Mesangial cell (primary cell): ENCODE measurements around the gene HARS1. TPM values are rescaled to one million over a fixed set of nuclear protein-coding genes. Genes with fewer than 3 reads are reported as not detected.

Source experiments
- total RNA-seq: library from RNA; depleted of rRNA; stranded (reverse); fragments of >200 nt; gene quantifications from 2 replicates; pipeline ENCODE4 v1.2.3, GENCODE V29; 2015

The HARS1 gene
- 53.9 and 78.2 TPM in 2 replicates for total RNA-seq

DNA sequence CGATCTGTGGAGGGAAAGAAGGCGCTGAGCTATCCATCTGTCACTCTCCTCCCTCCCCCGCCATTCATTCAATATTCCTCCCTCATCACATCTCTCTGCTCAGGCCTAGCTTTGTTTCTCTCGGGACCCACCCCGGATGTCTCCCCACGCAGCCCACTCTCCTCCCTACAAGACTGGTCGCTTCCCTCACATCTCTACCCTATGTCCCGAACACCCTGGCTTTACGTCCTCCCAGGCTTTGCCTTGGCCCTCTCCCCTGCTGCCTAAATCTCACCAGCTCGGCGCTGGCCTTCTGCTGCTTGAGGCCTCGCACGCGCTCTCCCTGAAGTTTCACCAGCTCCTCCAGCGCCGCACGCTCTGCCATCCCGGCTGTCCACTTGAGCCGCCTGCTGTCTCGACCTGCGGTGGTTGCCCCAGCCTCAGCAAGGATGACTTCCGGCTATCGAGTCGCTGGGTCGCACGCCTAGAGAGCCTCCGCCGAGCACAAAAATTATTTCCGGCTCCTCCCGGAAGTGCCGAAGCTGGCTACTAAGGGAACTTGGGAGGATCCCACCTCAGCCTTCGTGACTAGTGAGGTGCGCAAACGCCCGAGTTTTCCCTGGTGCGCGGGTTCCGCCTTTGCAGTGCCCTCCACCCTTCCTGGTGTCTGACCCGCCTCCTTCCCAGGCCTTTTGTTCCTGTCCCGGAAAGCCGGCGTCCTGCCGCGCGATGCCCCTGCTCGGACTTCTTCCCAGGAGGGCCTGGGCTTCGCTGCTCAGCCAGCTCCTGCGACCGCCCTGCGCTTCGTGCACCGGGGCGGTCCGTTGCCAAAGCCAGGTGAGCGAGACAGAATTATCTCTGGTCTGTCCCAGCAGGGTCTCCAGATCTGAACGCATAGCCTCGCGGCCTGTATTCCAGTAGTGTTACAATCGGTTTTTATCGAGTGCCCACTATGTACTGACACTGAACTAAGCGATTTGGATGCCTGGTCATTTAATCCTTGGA lies at the start of gene HARS1, which contains the start of gene HARS2:
TSS of gene HARS1 (minus strand) at position 430 of the 984 bp plus-strand sequence. CDS start at position 364, 66 bp downstream.
TSS of gene HARS2 (plus strand) at position 515 of the 984 bp plus-strand sequence. CDS start at position 709, 194 bp downstream.

GRCh38 chr5:140700177-140701144 lies 9.3 kb upstream of the HARS1 start, which contains the start of gene ZMAT2:
ZMAT2 (plus strand) TSS chr5:140700447; CDS start chr5:140700461, 14 bp downstream.

GRCh38 chr5:140673187-140673976 lies 17.8 kb downstream of the HARS1 start, which contains the start of gene DND1:
DND1 (minus strand) TSS chr5:140673576; CDS start chr5:140673542, 34 bp downstream.

DNA sequence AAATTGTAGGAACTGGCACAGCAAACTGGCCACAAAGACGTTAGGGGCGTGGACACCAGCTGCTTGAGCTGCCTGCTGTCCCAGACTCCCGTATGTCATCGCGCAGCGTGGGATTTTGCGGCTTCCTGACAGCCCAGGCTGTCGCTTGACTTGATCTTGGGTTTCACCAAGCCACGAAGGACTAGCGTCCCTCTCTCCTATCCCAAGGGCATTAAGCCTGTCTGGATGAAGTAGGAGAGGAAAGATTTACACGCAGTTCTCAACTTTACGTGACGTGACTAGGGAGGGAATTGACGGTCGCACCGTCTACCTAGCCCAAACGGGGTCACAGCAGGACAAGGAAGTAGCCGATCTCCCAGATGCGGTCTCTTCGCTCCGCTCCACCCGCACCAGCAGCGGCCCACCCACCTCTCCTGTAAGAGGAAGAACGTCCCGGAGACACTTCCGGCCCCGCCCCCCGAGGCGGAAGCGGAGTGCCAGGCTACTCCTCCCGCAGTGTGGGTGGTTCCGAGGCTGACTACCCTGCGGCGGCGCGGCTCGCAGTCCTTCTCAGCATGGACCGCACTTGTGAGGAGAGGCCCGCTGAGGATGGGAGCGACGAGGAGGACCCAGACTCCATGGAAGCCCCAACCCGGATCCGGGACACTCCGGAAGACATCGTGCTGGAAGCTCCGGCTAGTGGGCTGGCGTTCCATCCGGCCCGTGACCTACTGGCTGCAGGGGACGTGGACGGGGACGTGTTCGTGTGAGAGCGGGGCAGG lies 26.6 kb downstream of the HARS1 start, which contains the start of gene WDR55:
TSS of gene WDR55 (plus strand) at position 546 of the 761 bp plus-strand sequence. CDS start at position 555, 9 bp downstream.

GRCh38 chr5:140639148-140639981 lies 51.8 kb downstream of the HARS1 start, which contains the start of gene TMCO6:
TMCO6 (plus strand) TSS chr5:140639451; CDS start chr5:140639528, 77 bp downstream.

GRCh38 chr5:140633021-140633471 lies 58.1 kb downstream of the HARS1 start, which contains the start of gene CD14:
CD14 (minus strand) TSS chr5:140633175; CDS start chr5:140633071, 104 bp downstream.

Other genes starting within 250 kb of the HARS1 start
- gene EIF4EBP3, start 143.7 kb downstream of the HARS1 start, total RNA-seq = 0.98 and 6.3 TPM in 2 replicates
- 31.4 and 35.8 TPM in 2 replicates for gene SRA1, start 133.9 kb downstream of the HARS1 start, total RNA-seq
- 8.8 and 22.8 TPM in 2 replicates for gene APBB3, start 126.8 kb downstream of the HARS1 start, total RNA-seq
- gene SLC35A4, start 126.5 kb downstream of the HARS1 start, total RNA-seq = 53.8 and 57.8 TPM in 2 replicates
- 1.3 TPM in 1 of 2 replicates, not detected in the other for gene CD14, start 58.2 kb downstream of the HARS1 start, total RNA-seq
- 15.2 and 17.6 TPM in 2 replicates for gene TMCO6, start 51.9 kb downstream of the HARS1 start, total RNA-seq
- 49.5 and 63.3 TPM in 2 replicates for gene NDUFA2, start 43.7 kb downstream of the HARS1 start, total RNA-seq
- 35.7 and 39.6 TPM in 2 replicates for gene IK, start 43.5 kb downstream of the HARS1 start, total RNA-seq
- 15.1 and 18.1 TPM in 2 replicates for gene WDR55, start 26.5 kb downstream of the HARS1 start, total RNA-seq
- gene DND1, start 17.8 kb downstream of the HARS1 start, total RNA-seq = under 0.01 and 0.33 TPM in 2 replicates
- 22.0 and 25.0 TPM in 2 replicates for gene HARS2, start 85 bp upstream of the HARS1 start, total RNA-seq
- 8.8 and 10.4 TPM in 2 replicates for gene ZMAT2, start 9.1 kb upstream of the HARS1 start, total RNA-seq
- under 0.01 and 0.16 TPM in 2 replicates for gene PCDHA1, start 94.8 kb upstream of the HARS1 start, total RNA-seq
- gene PCDHA2, start 103.5 kb upstream of the HARS1 start, total RNA-seq = under 0.01 TPM in 1 of 2 replicates, not detected in the other
- gene PCDHA3, start 109.7 kb upstream of the HARS1 start, total RNA-seq = under 0.01 and 0.13 TPM in 2 replicates
- 0.16 and 1.3 TPM in 2 replicates for gene PCDHA4, start 115.7 kb upstream of the HARS1 start, total RNA-seq
- gene PCDHA5, start 130.2 kb upstream of the HARS1 start, total RNA-seq = under 0.01 TPM in 1 of 2 replicates, not detected in the other
- 1.0 TPM in 1 of 2 replicates, not detected in the other for gene PCDHA6, start 136.6 kb upstream of the HARS1 start, total RNA-seq
- 0.51 TPM in 1 of 2 replicates, not detected in the other for gene PCDHA7, start 142.9 kb upstream of the HARS1 start, total RNA-seq
- gene PCDHA8, start 149.8 kb upstream of the HARS1 start, total RNA-seq = 0.13 TPM in 1 of 2 replicates, not detected in the other
- under 0.01 TPM in 1 of 2 replicates, not detected in the other for gene PCDHA9, start 157.0 kb upstream of the HARS1 start, total RNA-seq
- gene PCDHA10, start 164.5 kb upstream of the HARS1 start, total RNA-seq = 0.13 TPM in 1 of 2 replicates, not detected in the other
- 0.16 TPM in 1 of 2 replicates, not detected in the other for gene PCDHA11, start 177.6 kb upstream of the HARS1 start, total RNA-seq
- gene PCDHA12, start 183.9 kb upstream of the HARS1 start, total RNA-seq = 0.25 TPM in 1 of 2 replicates, not detected in the other
- gene PCDHA13, start 190.8 kb upstream of the HARS1 start, total RNA-seq = not detected in 2 replicates
- gene PCDHAC1, start 234.9 kb upstream of the HARS1 start, total RNA-seq = under 0.01 TPM in 1 of 2 replicates, not detected in the other